ENCODE data around the gene OR1N1.
"Not testable (repeated sequence)": the region's sequence is repeated elsewhere in the genome, so short reads cannot be mapped to it uniquely, and the experiment has no call there.

Gene OR1N1

GRCh38 chr9:122531157-122531556 is 4.1 kb upstream of the OR1N1 start:
- not testable (repeated sequence) for H3K4me1 ChIP-seq (ENCODE audit: insufficient read depth, low read length); H3K4me3 ChIP-seq (ENCODE audit: low read length); H3K9ac ChIP-seq (ENCODE audit: low read depth, low read length); H3K27ac ChIP-seq (ENCODE audit: low read depth, low read length); H3K36me3 ChIP-seq (ENCODE audit: insufficient read depth, low read length); H3K27me3 ChIP-seq (ENCODE audit: insufficient read depth, low read length)
- 77% methylated on average over 4 of the region's 4 CpGs for WGBS
- peaks cover 31% of the 10 kb centered on the region for H3K9me3 ChIP-seq (ENCODE audit: insufficient read depth, low read depth, low read length)

- H3K4me1 ChIP-seq (ENCODE audit: insufficient read depth, low read length), result no peaks in the 10 kb centered on the region
- no peaks in the 10 kb centered on the region for H3K36me3 ChIP-seq (ENCODE audit: insufficient read depth, low read length)
- 78% methylated on average over 10 of the region's 10 CpGs for WGBS
- peaks cover 65% of the 10 kb centered on the region for H3K9me3 ChIP-seq (ENCODE audit: insufficient read depth, low read depth, low read length)
- no peak overlapping the region for H3K9ac ChIP-seq (ENCODE audit: low read depth, low read length)
- no peak overlapping the region for H3K4me3 ChIP-seq (ENCODE audit: low read length)
- no peak overlapping the region for H3K27ac ChIP-seq (ENCODE audit: low read depth, low read length)
- H3K27me3 ChIP-seq (ENCODE audit: insufficient read depth, low read length), result no peaks in the 10 kb centered on the region
These were observed 491 bp downstream of the OR1N1 start for GRCh38 chr9:122526602-122527001.

GRCh38 chr9:122519376-122519775 is 7.7 kb downstream of the OR1N1 start:
- H3K9me3 ChIP-seq (ENCODE audit: insufficient read depth, low read depth, low read length), result peaks cover 35% of the 10 kb centered on the region
- no peak overlapping the region for H3K27ac ChIP-seq (ENCODE audit: low read depth, low read length)
- H3K36me3 ChIP-seq (ENCODE audit: insufficient read depth, low read length), result no peaks in the 10 kb centered on the region
- H3K4me1 ChIP-seq (ENCODE audit: insufficient read depth, low read length), result no peaks in the 10 kb centered on the region
- peaks cover 4% of the 10 kb centered on the region; the same call in 1 of the 2 replicates for H3K27me3 ChIP-seq (ENCODE audit: insufficient read depth, low read length)
- 90% methylated on average over 3 of the region's 3 CpGs for WGBS
- no peak overlapping the region for H3K4me3 ChIP-seq (ENCODE audit: low read length)
- H3K9ac ChIP-seq (ENCODE audit: low read depth, low read length), result no peak overlapping the region

GRCh38 chr9:122518841-122519240 is 8.3 kb downstream of the OR1N1 start, which contains the start of gene OR1J4:
OR1J4 (plus strand) TSS chr9:122519141; CDS start chr9:122519141, 0 bp downstream.
- H3K9me3 ChIP-seq (ENCODE audit: insufficient read depth, low read depth, low read length), result peaks cover 30% of the 10 kb centered on the region
- no peaks in the 10 kb centered on the region for H3K4me1 ChIP-seq (ENCODE audit: insufficient read depth, low read length)
- H3K9ac ChIP-seq (ENCODE audit: low read depth, low read length), result no peak within 1 kb of the TSS
- 68% methylated on average over 4 of the region's 4 CpGs for WGBS
- no peaks in the 10 kb centered on the region for H3K36me3 ChIP-seq (ENCODE audit: insufficient read depth, low read length)
- H3K4me3 ChIP-seq (ENCODE audit: low read length), result no peak within 1 kb of the TSS
- H3K27me3 ChIP-seq (ENCODE audit: insufficient read depth, low read length), result peaks cover 6% of the 10 kb centered on the region; the same call in 1 of the 2 replicates
- no peak within 1 kb of the TSS for H3K27ac ChIP-seq (ENCODE audit: low read depth, low read length)

- peaks cover 25% of the 10 kb centered on the region for H3K9me3 ChIP-seq (ENCODE audit: insufficient read depth, low read depth, low read length)
- 52% methylated on average over 2 of the region's 2 CpGs for WGBS
- no peak overlapping the region for H3K4me3 ChIP-seq (ENCODE audit: low read length)
These were observed 8.9 kb downstream of the OR1N1 start for GRCh38 chr9:122518226-122518625.

GRCh38 chr9:122510502-122510901 is 16.6 kb downstream of the OR1N1 start, which contains the start of gene OR1J2:
OR1J2 (plus strand) TSS chr9:122510802; CDS start chr9:122510802, 0 bp downstream.
- peaks cover 12% of the 10 kb centered on the region; the same call in 1 of the 2 replicates for H3K9me3 ChIP-seq (ENCODE audit: insufficient read depth, low read depth, low read length)
- no peaks in the 10 kb centered on the region for H3K36me3 ChIP-seq (ENCODE audit: insufficient read depth, low read length)
- WGBS, result 77% methylated on average over 6 of the region's 6 CpGs
- no peak within 1 kb of the TSS for H3K27ac ChIP-seq (ENCODE audit: low read depth, low read length)
- H3K27me3 ChIP-seq (ENCODE audit: insufficient read depth, low read length), result peaks cover 8% of the 10 kb centered on the region; the same call in 1 of the 2 replicates
- no peak within 1 kb of the TSS for H3K4me3 ChIP-seq (ENCODE audit: low read length)
- H3K4me1 ChIP-seq (ENCODE audit: insufficient read depth, low read length), result no peaks in the 10 kb centered on the region
- no peak within 1 kb of the TSS for H3K9ac ChIP-seq (ENCODE audit: low read depth, low read length)

More at GRCh38 chr9:122518226-122518625, 8.9 kb downstream of the OR1N1 start:
- no peaks in the 10 kb centered on the region for H3K36me3 ChIP-seq (ENCODE audit: insufficient read depth, low read length)
- no peak overlapping the region for H3K27ac ChIP-seq (ENCODE audit: low read depth, low read length)
- no peaks in the 10 kb centered on the region for H3K4me1 ChIP-seq (ENCODE audit: insufficient read depth, low read length)
- no peak overlapping the region for H3K9ac ChIP-seq (ENCODE audit: low read depth, low read length)
- peaks cover 6% of the 10 kb centered on the region; the same call in 1 of the 2 replicates for H3K27me3 ChIP-seq (ENCODE audit: insufficient read depth, low read length)

GRCh38 chr9:122506964-122507363 is 20.1 kb downstream of the OR1N1 start:
- Histone ChIP-seq H3K36me3 (ENCODE audit: insufficient read depth, low read length) (no peaks in the 10 kb centered on the region), H3K27ac (ENCODE audit: low read depth, low read length) (no peak overlapping the region), H3K9me3 (ENCODE audit: insufficient read depth, low read depth, low read length) (peaks cover 9% of the 10 kb centered on the region; the same call in 1 of the 2 replicates), H3K4me1 (ENCODE audit: insufficient read depth, low read length) (no peaks in the 10 kb centered on the region), H3K9ac (ENCODE audit: low read depth, low read length) (no peak overlapping the region), H3K4me3 (ENCODE audit: low read length) (no peak overlapping the region), H3K27me3 (ENCODE audit: insufficient read depth, low read length) (0 out of 2 replicates have a peak, but pooled peaks cover 3% of the 10 kb centered on the region)
- 45% methylated on average over 2 of the region's 2 CpGs for whole genome bisulfite sequencing

- Histone ChIP-seq H3K4me1 (ENCODE audit: insufficient read depth, low read length) (no peaks in the 10 kb centered on the region), H3K36me3 (ENCODE audit: insufficient read depth, low read length) (no peaks in the 10 kb centered on the region), H3K27me3 (ENCODE audit: insufficient read depth, low read length) (no peaks in the 10 kb centered on the region), H3K9ac (ENCODE audit: low read depth, low read length) (no peak overlapping the region), H3K9me3 (ENCODE audit: insufficient read depth, low read depth, low read length) (peaks cover 12% of the 10 kb centered on the region; the same call in 1 of the 2 replicates), H3K27ac (ENCODE audit: low read depth, low read length) (no peak overlapping the region), H3K4me3 (ENCODE audit: low read length) (no peak overlapping the region)
- WGBS, result 54% methylated on average over 2 of the region's 2 CpGs
These were observed 28.2 kb downstream of the OR1N1 start for GRCh38 chr9:122498883-122499288.

GRCh38 chr9:122479062-122479461 is 48.0 kb downstream of the OR1N1 start:
- Histone ChIP-seq H3K36me3 (ENCODE audit: insufficient read depth, low read length) (no peaks in the 10 kb centered on the region), H3K4me3 (ENCODE audit: low read length) (no peak overlapping the region), H3K9me3 (ENCODE audit: insufficient read depth, low read depth, low read length) (no peaks in the 10 kb centered on the region; the same call in 1 of the 2 replicates), H3K9ac (ENCODE audit: low read depth, low read length) (no peak overlapping the region), H3K27ac (ENCODE audit: low read depth, low read length) (no peak overlapping the region), H3K4me1 (ENCODE audit: insufficient read depth, low read length) (no peaks in the 10 kb centered on the region), H3K27me3 (ENCODE audit: insufficient read depth, low read length) (peaks cover 4% of the 10 kb centered on the region)
- WGBS, result 95% methylated on average over 5 of the region's 5 CpGs

GRCh38 chr9:122477826-122478225 is 49.3 kb downstream of the OR1N1 start, which contains the start of gene OR1J1:
OR1J1 (minus strand) TSS chr9:122477926; CDS start chr9:122477926, 0 bp downstream.
- Histone ChIP-seq H3K36me3 (ENCODE audit: insufficient read depth, low read length) (no peaks in the 10 kb centered on the region), H3K9ac (ENCODE audit: low read depth, low read length) (no peak within 1 kb of the TSS), H3K9me3 (ENCODE audit: insufficient read depth, low read depth, low read length) (no peaks in the 10 kb centered on the region; the same call in 1 of the 2 replicates), H3K27me3 (ENCODE audit: insufficient read depth, low read length) (peaks cover 7% of the 10 kb centered on the region), H3K4me3 (ENCODE audit: low read length) (no peak within 1 kb of the TSS), H3K27ac (ENCODE audit: low read depth, low read length) (no peak within 1 kb of the TSS), H3K4me1 (ENCODE audit: insufficient read depth, low read length) (no peaks in the 10 kb centered on the region)
- WGBS, result 81% methylated on average over 6 of the region's 6 CpGs

- H3K9me3 ChIP-seq (ENCODE audit: insufficient read depth, low read depth, low read length), result no peaks in the 10 kb centered on the region; the same call in 1 of the 2 replicates
These were observed 49.7 kb downstream of the OR1N1 start for GRCh38 chr9:122477346-122477745.

More at GRCh38 chr9:122477346-122477745, 49.7 kb downstream of the OR1N1 start:
- H3K27ac ChIP-seq (ENCODE audit: low read depth, low read length), result no peak overlapping the region
- peaks cover 7% of the 10 kb centered on the region for H3K27me3 ChIP-seq (ENCODE audit: insufficient read depth, low read length)
- H3K36me3 ChIP-seq (ENCODE audit: insufficient read depth, low read length), result no peaks in the 10 kb centered on the region
- 85% methylated on average over 3 of the region's 3 CpGs for WGBS
- H3K4me3 ChIP-seq (ENCODE audit: low read length), result no peak overlapping the region
- no peak overlapping the region for H3K9ac ChIP-seq (ENCODE audit: low read depth, low read length)
- no peaks in the 10 kb centered on the region for H3K4me1 ChIP-seq (ENCODE audit: insufficient read depth, low read length)
